Suprapubic skin (tissue), 3 donors: ENCODE measurements around the gene PPP1R37.

Source experiments
- CTCF ChIP-seq, 2 donors: fragments of 200-600 bp in 1 of 2; fragments of 450-650 bp in 1 of 2; sonication (generic) in 1 of 2; IDR thresholded peaks; one replicate each; pipeline ENCODE4 v1.5.1; 2016 to 2019; ENCODE audit warnings: antibody characterized with exemption in 2 of 2, mild to moderate bottlenecking in 1 of 2, moderate library complexity in 1 of 2
- EP300 ChIP-seq: sonication (generic); formaldehyde crosslinking; IDR thresholded peaks from one replicate; pipeline ENCODE4 v1.6.1; 2017; ENCODE audit warnings: antibody characterized with exemption
- POLR2A ChIP-seq, 2 donors: fragments of 450-650 bp; IDR thresholded peaks; one replicate each; pipeline ENCODE4 v1.6.1; 2017; ENCODE audit warnings: antibody characterized with exemption in 2 of 2, mild to moderate bottlenecking in 2 of 2, moderate library complexity in 2 of 2

DNA sequence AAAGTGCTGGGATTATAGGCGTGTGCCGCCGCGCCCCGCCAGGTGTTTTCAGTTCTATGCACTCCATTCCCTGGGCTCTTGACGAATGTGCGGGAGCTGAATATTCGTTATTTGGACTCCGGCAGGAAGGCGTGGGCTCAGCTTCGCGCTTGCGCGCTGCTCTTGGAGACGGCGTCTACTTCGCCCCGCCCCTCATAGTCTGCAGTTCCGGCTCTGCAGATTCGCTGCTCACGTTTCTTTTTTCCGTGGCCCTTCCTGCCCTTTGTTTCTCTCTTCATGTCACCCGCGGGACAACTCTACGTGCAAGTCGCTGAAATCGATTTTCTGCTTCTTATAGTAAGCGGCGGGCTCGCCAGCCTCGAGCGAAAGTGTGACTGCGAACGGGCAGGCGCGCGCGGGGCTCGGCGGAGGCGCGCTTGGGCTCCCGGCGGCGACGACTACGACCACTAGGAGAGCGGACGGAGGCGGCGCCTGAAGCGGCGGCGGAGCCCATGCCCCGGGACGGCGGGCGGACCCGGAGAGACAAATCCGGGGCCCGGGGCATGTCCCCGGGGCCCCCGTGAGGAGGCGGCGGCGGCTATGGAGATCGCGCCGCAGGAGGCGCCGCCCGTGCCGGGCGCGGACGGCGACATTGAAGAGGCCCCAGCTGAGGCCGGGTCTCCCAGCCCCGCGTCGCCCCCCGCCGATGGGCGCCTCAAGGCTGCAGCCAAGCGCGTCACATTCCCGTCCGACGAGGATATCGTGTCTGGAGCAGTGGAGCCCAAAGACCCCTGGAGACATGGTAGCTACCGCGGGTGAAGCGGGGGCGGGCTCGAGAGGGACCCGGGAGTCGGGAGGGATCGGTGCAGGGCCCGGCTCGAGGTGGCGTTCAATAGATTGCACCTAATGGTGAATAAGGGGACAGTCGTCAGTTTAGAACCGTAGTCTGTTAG is at the start of gene PPP1R37:
- TF ChIP-seq CTCF (IDR thresholded peaks at IDR 0.05) (peak; percentile 30 to 42), EP300 (peak; percentile 49), POLR2A (IDR thresholded peaks at IDR 0.05) (no peak)
